AG04450 (cell line): Measurements from ENCODE around the gene TELO2. TPM values are rescaled to one million over a fixed set of nuclear protein-coding genes. Genes with fewer than 3 reads are reported as not detected.
A peak's percentile ranks its signal among the peaks of the same experiment; 100 is the strongest.

ENCODE experiments used
- CTCF ChIA-PET: fragments of 300-600, 350-600 bp; formaldehyde crosslinking; extraction: SDS; loops from one replicate; lab custom pipeline; 2022; ENCODE audit warnings: antibody characterized with exemption, inconsistent platforms; lab: Charles Lee
- POLR2A ChIA-PET: fragments of 350-600 bp; formaldehyde crosslinking; extraction: SDS; loops from one replicate; lab custom pipeline; 2021; ENCODE audit warnings: antibody characterized with exemption, inconsistent platforms; lab: Yijun Ruan, JAX
- DNase-seq: peaks from one replicate; pipeline ENCODE4 v3.0.0-alpha.2; 2011; ENCODE audit warnings: low read depth, low spot score
- H3K27ac ChIP-seq: one replicate; pipeline ENCODE4 v1.5.1; 2012; ENCODE audit warnings: low read depth, low read length, control low read depth
- H3K27me3 ChIP-seq: one replicate; pipeline ENCODE4 v1.6.0; 2012; ENCODE audit warnings: low read length; ENCODE audit not compliant: control insufficient read depth, insufficient read depth
- H3K4me3 ChIP-seq: 2 replicates; pipeline ENCODE4 v1.5.1; 2011; ENCODE audit warnings: mild to moderate bottlenecking, low read depth, low read length, control low read depth
- H3K9me3 ChIP-seq: 2 replicates; pipeline ENCODE4 v1.5.1; 2012; ENCODE audit warnings: low read length; ENCODE audit not compliant: control insufficient read depth, insufficient read depth
- polyA plus RNA-seq: library from polyadenylated mRNA; depleted of rRNA; stranded (reverse); fragments of >200 nt; gene quantifications from 2 replicates; pipeline ENCODE4 v1.2.3, GENCODE V29; 2011
- TF ChIP-seq, protein P1 (sequence below): IDR thresholded peaks from 2 replicates; pipeline ENCODE4 v1.5.1; 2011; ENCODE audit warnings: low read depth, low read length, control low read depth, inconsistent platforms

Gene TELO2
- polyA plus RNA-seq, 1 experiment: 6.2 TPM

DNA sequence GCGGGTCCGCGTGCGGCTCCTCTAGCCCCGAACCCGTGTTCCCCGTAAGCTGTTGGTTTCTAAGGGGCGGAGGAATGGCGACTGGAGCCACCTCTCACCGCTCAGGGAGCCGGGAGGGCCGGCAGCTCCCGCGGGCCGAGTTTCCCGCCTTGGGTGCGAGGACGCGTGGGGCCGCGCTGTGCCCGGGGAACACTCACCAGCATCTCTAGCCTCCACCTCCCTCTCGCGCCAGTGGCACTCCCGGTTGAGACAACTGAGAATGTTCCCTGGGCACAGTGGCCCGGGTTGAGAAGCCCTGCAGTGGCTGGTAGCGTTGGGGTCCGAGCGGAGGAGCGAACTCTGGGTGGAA, 560 bp downstream of the TELO2 start:
- Histone ChIP-seq H3K4me3 (peak overlapping the region; percentile 75), H3K9me3 (no peaks in the 10 kb centered on the region; the same call in 1 of the 2 replicates), H3K27me3 (no peaks in the 10 kb centered on the region), H3K27ac (no peak overlapping the region)
- ChIA-PET POLR2A (interaction anchor here (1.1 to 1.4 kb wide), 2 partner anchors 73 to 184 kb away, joined by 3 read pairs; partner anchors contain the start of gene JPT2), CTCF (interaction anchor here (1.3 kb wide), 1 partner anchor 22 kb away, joined by 6 read pairs; no protein-coding TSS in a partner anchor)
- DNase-seq: no peak
- TF ChIP-seq, protein P1, sequence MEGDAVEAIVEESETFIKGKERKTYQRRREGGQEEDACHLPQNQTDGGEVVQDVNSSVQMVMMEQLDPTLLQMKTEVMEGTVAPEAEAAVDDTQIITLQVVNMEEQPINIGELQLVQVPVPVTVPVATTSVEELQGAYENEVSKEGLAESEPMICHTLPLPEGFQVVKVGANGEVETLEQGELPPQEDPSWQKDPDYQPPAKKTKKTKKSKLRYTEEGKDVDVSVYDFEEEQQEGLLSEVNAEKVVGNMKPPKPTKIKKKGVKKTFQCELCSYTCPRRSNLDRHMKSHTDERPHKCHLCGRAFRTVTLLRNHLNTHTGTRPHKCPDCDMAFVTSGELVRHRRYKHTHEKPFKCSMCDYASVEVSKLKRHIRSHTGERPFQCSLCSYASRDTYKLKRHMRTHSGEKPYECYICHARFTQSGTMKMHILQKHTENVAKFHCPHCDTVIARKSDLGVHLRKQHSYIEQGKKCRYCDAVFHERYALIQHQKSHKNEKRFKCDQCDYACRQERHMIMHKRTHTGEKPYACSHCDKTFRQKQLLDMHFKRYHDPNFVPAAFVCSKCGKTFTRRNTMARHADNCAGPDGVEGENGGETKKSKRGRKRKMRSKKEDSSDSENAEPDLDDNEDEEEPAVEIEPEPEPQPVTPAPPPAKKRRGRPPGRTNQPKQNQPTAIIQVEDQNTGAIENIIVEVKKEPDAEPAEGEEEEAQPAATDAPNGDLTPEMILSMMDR: no peak

DNA sequence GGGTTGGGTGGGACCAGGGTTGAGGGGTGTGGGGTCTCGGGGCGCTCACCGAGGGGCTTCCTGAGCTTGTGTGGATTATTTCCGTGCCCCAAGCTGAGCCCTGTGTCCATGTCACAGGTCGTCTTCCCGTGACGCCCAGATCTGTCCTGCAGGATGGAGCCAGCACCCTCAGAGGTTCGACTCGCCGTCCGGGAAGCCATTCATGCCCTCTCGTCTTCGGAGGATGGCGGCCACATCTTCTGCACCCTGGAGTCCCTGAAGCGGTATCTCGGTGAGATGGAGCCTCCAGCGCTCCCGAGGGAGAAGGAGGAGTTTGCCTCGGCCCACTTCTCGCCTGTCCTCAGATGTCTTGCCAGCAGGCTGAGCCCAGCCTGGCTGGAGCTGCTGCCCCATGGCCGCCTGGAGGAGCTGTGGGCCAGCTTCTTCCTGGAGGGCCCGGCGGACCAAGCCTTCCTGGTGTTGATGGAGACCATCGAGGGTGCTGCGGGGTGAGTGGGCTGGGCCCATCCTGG, 1.0 kb downstream of the TELO2 start:
- H3K4me3 ChIP-seq: peak overlapping the region; percentile 75
- peak overlapping the region; percentile 11 for H3K27ac ChIP-seq
- no peaks in the 10 kb centered on the region; the same call in 1 of the 2 replicates for H3K9me3 ChIP-seq
- POLR2A ChIA-PET: interaction anchor here (1.1 to 1.4 kb wide), 2 partner anchors 73 to 184 kb away, joined by 3 read pairs; partner anchors contain the start of gene JPT2
- CTCF ChIA-PET: interaction anchor here (1.3 kb wide), 1 partner anchor 21 kb away, joined by 6 read pairs; no protein-coding TSS in a partner anchor
- no peaks in the 10 kb centered on the region for H3K27me3 ChIP-seq
- TF ChIP-seq, protein P1: peak; percentile 71
- DNase-seq: peak; percentile 34

DNA sequence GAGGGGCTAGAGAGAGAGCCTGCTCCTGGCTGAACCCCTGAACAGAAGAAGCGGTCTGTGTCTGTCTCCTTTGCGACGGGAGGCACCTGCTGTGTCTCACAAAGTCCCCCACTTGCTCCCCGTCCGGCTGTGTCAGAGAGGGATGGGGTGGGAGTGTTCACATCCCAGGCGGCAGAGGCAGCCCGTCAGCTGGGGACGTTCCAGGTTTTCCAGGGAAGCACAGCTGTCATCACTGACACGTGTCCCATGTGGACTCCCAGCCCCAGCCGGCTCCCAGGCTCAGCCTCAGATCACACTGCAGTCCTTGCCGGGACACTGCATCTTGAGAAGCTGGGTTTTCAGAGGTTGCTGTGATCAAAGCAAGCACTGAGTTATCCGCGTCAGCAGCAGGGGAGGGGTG, 1.6 kb downstream of the TELO2 start:
- peak overlapping the region; percentile 11 for H3K27ac ChIP-seq
- no peak for DNase-seq
- ChIA-PET POLR2A (interaction anchor here (1.4 kb wide), 1 partner anchor 183 kb away, joined by 3 read pairs; the partner anchor contains the start of gene JPT2), CTCF (no interaction called here)
- no peaks in the 10 kb centered on the region; the same call in 1 of the 2 replicates for H3K9me3 ChIP-seq
- no peaks in the 10 kb centered on the region for H3K27me3 ChIP-seq
- H3K4me3 ChIP-seq: peak overlapping the region; percentile 75
- TF ChIP-seq, protein P1: no peak

DNA sequence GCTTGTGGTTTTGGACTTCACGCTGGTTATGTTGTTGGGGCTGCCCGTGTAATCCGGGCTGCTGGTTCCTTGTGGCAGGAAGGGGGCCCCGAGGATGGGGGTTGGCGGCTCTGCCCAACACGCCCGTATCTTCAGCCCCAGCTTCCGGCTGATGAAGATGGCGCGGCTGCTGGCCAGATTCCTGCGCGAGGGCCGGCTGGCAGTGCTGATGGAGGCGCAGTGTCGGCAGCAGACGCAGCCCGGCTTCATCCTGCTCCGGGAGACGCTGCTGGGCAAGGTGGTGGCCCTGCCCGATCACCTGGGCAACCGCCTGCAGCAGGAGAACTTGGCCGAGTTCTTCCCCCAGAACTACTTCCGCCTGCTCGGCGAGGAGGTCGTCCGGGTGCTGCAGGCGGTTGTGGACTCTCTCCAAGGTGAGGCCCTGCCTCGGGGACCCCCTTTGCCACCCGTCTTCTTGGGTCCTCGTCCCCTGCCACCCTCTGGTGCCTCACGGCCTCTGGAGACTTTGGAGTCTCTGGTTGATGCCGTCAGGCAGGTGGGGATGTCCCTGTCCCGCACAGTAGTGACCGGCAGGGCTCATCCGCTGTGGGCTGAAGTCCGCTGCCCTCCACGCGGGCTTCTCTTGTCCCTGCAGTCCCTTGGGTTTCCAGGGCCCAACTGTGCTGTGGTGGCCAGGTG, 2.2 kb downstream of the TELO2 start:
- no peaks in the 10 kb centered on the region for H3K27me3 ChIP-seq
- TF ChIP-seq, protein P1: no peak
- no peak for DNase-seq
- no peaks in the 10 kb centered on the region; the same call in 1 of the 2 replicates for H3K9me3 ChIP-seq
- POLR2A ChIA-PET: interaction anchor here (1.4 kb wide), 1 partner anchor 183 kb away, joined by 3 read pairs; the partner anchor contains the start of gene JPT2
- no peak overlapping the region for H3K4me3 ChIP-seq
- CTCF ChIA-PET: no interaction called here
- H3K27ac ChIP-seq: no peak overlapping the region

DNA sequence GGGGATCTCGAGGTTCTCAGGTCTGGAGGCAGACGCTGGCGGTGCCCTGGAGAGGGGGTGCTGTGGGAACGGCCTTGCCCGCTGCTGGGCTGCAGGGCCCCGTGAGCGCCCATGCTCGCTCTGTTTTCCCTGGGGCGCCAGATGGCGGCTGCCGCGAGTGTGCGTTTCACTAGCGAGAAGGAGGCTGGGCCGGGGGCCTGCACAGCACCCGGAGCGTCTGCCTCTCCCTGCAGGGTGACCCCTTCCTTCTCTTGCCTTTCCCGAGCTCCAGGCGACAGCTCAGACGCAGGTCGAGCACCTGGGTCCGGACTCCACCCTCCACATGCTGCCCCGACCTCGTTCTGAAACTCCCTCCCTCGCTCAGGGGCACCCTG, 2.7 kb downstream of the TELO2 start:
- DNase-seq: no peak
- Histone ChIP-seq H3K27me3 (no peaks in the 10 kb centered on the region), H3K27ac (no peak overlapping the region), H3K4me3 (no peak overlapping the region), H3K9me3 (no peaks in the 10 kb centered on the region; the same call in 1 of the 2 replicates)
- TF ChIP-seq, protein P1: no peak
- CTCF ChIA-PET: no interaction called here
- POLR2A ChIA-PET: no interaction called here
